Loucy (cell line): ENCODE measurements around the gene PAX3.

Experiments used
- EZH2phosphoT487 ChIP-seq: fragments of 200-600 bp; IDR thresholded peaks from 2 replicates; pipeline ENCODE4 v1.6.1; 2018; ENCODE audit warnings: antibody characterized with exemption, mild to moderate bottlenecking, moderate library complexity, borderline replicate concordance
- TF ChIP-seq, protein P1 (sequence below): fragments of 200-600 bp; sonication (generic); conservative IDR thresholded peaks from 2 replicates; pipeline ENCODE4 v1.5.1; 2014; ENCODE audit warnings: mild to moderate bottlenecking, antibody characterized with exemption, low read length

DNA sequence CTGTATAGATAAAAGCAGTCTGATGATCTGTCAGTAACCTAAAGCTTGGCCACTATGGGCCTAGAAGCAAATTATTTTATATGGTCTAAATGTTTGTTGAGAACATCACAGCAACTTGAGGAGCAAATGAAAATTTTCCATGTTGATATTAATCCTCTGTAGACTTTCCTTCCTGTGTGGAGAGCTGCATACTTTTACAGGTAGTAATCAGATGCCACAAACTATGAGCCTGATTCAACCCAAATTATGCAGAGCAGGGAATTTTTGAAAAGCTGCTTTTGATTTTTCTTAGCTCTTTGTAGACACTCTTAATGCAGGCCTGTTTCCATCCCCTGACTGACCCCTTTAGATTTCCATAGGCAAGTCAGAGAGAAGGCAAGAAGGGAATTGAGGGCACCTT, 17.3 kb downstream of the PAX3 start:
- TF ChIP-seq, protein P1, sequence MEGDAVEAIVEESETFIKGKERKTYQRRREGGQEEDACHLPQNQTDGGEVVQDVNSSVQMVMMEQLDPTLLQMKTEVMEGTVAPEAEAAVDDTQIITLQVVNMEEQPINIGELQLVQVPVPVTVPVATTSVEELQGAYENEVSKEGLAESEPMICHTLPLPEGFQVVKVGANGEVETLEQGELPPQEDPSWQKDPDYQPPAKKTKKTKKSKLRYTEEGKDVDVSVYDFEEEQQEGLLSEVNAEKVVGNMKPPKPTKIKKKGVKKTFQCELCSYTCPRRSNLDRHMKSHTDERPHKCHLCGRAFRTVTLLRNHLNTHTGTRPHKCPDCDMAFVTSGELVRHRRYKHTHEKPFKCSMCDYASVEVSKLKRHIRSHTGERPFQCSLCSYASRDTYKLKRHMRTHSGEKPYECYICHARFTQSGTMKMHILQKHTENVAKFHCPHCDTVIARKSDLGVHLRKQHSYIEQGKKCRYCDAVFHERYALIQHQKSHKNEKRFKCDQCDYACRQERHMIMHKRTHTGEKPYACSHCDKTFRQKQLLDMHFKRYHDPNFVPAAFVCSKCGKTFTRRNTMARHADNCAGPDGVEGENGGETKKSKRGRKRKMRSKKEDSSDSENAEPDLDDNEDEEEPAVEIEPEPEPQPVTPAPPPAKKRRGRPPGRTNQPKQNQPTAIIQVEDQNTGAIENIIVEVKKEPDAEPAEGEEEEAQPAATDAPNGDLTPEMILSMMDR, result no peak
- TF ChIP-seq EZH2phosphoT487, result no peak
